ENCODE results near the gene TBPL2.

DNA sequence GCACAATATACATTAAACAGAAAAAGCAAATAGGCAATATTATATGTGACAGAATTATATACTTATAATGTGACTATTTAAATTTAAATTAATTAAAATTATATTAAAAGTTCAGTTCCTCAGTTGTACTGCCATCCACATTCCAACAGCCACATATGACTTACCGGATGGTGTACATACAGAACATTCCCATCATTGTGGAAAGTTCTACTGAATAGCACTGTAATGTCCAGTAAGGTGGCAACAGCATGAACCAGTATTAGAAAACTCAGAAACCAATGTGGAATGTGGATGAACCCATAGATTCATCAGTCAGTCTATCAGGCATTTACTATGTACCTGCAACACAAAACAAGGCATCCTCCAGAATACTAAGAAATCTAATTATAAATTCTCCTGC is 41.2 kb downstream of the TBPL2 start:
- TF ChIP-seq, protein P1, sequence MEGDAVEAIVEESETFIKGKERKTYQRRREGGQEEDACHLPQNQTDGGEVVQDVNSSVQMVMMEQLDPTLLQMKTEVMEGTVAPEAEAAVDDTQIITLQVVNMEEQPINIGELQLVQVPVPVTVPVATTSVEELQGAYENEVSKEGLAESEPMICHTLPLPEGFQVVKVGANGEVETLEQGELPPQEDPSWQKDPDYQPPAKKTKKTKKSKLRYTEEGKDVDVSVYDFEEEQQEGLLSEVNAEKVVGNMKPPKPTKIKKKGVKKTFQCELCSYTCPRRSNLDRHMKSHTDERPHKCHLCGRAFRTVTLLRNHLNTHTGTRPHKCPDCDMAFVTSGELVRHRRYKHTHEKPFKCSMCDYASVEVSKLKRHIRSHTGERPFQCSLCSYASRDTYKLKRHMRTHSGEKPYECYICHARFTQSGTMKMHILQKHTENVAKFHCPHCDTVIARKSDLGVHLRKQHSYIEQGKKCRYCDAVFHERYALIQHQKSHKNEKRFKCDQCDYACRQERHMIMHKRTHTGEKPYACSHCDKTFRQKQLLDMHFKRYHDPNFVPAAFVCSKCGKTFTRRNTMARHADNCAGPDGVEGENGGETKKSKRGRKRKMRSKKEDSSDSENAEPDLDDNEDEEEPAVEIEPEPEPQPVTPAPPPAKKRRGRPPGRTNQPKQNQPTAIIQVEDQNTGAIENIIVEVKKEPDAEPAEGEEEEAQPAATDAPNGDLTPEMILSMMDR (IDR thresholded peaks at IDR 0.05): no peak
- TF ChIP-seq POLR2A (IDR thresholded peaks at IDR 0.05): no peak

All from right lobe of liver (tissue), 4 donors.